ENCODE results near the gene SLC2A5.
"Not testable (repeated sequence)": the region's sequence is repeated elsewhere in the genome, so short reads cannot be mapped to it uniquely, and the experiment has no call there.

Gene SLC2A5

DNA sequence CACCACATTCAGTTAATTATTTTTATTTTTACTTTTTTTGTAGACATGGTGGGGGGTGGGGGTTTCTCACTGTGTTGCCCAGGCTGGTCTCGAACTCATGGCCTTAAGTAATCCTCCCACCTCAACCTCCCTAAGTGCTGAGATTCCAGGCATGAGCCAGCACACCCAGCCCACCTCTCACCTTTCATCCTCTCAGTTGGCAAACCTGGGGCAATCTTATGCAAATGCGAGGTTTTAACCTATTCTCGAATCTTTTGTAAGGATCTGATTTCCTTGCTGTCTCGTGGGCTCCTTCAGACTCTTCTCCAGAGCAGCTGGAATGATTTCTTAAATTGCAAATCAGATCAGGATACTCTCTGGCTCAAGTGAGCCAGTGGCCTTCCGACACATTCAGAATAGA is 36.1 kb downstream of the SLC2A5 start:
- no peak for DNase-seq (ENCODE audit: low read depth, low spot score)

GRCh38 chr1:9031484-9032259 is 37.8 kb downstream of the SLC2A5 start:
- no peak for DNase-seq (ENCODE audit: low read depth, low spot score)

- not testable (repeated sequence) for DNase-seq (ENCODE audit: low read depth, low spot score)
Observed at GRCh38 chr1:9031077-9031476, 38.4 kb downstream of the SLC2A5 start.

- no peak for DNase-seq (ENCODE audit: low read depth, low spot score)
Observed at GRCh38 chr1:9028921-9029705, 40.3 kb downstream of the SLC2A5 start.

GRCh38 chr1:9027307-9027706 is 42.1 kb downstream of the SLC2A5 start:
- no peak for DNase-seq (ENCODE audit: low read depth, low spot score)

DNA sequence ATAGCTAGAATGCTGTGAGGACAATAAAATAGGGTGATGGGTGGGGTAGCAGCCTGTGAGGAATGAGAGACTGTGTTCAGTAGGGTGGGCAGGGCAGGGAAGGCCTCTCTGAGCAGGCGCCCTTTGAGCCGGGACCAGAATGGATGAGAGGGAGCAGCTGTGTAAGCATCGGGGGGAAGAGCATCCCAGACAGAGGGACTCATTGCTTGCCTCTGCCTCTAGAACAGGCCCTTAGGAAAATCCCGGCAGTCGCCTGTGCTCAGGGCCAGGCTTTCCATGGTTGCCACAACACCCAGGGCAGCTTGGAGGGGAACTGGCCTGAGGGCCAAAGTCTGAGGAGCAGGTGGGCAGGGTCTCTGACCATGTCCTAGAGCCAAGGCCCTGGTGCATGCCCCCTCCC is 44.0 kb downstream of the SLC2A5 start:
- DNase-seq (ENCODE audit: low read depth, low spot score): no peak

DNA sequence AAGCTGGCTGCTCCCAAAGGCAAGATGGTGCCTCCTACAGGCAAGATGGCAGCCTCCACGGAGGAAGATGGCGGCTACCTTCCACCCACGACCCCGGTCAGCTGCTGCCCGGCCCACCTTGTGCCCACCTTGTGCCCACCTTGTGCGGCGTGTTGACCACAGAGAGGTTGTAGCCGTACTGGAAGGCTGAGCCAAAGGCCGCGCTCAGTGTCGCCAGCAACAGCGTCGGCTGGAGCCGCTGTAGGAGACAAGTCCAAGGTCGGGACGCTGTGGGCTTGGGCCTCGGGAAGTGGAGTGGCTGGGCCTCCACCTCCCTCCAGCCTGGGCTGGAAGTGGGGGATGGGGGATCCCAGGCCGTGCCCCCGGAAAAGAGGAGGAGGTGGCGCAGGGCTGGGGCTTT is 44.6 kb downstream of the SLC2A5 start:
- DNase-seq (ENCODE audit: low read depth, low spot score): no peak

- DNase-seq (ENCODE audit: low read depth, low spot score): no peak
Observed at GRCh38 chr1:9022773-9023172, 46.7 kb downstream of the SLC2A5 start.

GRCh38 chr1:9022026-9022738 is 47.3 kb downstream of the SLC2A5 start:
- not testable (repeated sequence) for DNase-seq (ENCODE audit: low read depth, low spot score)

GRCh38 chr1:9020305-9020704 is 49.1 kb downstream of the SLC2A5 start:
- DNase-seq (ENCODE audit: low read depth, low spot score): no peak

GRCh38 chr1:9019896-9020295 is 49.5 kb downstream of the SLC2A5 start:
- DNase-seq (ENCODE audit: low read depth, low spot score): no peak

DNA sequence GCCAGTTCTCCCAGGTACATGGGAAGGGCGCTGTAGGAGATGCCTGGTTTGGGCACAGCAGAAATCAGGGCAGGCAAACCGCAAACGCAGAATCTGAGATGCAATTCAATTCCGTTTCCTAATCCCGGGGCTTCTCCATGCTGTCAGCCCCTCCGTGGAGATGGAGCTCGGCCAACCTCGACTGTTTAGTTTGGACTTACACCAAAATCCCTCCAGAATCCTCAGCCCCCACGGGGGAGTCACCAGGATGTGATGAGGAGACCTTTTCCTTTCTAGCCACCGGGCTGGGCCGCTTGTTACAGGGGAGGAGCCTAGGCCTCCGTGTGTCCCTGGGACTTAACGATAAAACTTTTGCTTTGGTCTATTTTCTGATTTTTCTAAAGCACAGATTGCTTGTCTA is 51.1 kb downstream of the SLC2A5 start:
- no peak for DNase-seq (ENCODE audit: low read depth, low spot score)

DNA sequence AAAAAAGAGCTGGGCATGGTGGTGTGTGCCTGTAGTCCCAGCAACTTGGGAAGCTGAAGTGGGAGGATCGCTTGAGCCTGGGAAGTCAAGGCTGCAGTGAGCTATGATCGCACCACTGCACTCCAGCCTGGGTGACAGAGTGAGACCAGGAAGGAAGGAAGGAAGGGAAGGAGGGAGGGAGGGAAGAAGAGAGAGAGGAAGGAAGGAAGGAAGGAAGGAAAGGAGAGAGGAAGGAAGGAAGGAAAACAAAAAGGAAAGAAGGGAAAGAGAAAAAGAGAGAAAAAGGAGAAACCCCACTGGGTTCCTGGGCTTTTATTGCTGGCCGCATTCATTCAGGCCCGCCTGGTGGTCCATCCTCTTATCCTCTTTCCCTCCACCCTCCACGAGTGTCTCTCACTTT is 53.0 kb downstream of the SLC2A5 start:
- DNase-seq (ENCODE audit: low read depth, low spot score): no peak

DNA sequence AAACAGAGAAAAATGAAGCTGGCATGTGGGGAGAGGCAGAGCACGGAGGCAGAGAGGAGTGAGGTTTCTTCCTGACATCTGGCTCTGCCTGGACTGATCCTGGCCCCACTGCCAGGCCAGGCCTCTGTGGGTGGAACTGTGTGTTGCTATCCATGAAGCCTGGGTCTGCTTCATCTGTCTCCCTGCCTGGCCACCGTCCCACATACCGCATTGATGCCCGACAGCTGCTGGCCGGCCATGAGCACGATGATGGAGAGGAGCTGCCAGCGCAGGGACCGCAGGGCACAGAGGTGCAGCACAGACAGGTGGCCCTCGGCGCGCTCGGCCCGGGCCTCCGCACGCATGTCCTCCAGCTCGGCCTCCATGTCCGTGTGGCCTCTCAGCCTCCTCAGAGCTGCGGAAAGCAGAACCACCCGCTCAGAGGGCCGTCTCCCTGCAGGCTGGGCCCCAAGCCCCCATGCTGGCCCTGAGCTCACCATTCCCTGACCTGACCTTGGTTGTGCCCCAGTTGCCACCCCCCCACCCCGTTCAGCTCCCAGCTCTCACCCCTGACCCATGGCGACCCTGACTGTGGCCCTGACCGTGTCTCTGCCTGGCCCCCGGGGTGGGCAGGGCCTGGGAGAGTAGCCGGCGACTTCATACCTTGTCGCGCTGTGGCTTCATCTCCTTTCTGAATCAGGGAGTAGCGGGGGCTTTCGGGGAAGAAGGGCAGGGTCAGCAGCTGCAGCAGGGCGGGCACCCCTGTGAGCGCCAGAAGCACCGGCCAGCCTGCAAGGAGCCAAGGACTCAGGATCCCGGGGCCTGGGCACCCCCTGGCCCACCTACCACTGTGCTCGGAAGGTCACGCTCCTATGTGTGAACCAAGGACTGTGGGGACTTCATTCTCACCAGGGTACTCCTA is 54.7 kb downstream of the SLC2A5 start:
- DNase-seq (ENCODE audit: low read depth, low spot score): no peak

DNA sequence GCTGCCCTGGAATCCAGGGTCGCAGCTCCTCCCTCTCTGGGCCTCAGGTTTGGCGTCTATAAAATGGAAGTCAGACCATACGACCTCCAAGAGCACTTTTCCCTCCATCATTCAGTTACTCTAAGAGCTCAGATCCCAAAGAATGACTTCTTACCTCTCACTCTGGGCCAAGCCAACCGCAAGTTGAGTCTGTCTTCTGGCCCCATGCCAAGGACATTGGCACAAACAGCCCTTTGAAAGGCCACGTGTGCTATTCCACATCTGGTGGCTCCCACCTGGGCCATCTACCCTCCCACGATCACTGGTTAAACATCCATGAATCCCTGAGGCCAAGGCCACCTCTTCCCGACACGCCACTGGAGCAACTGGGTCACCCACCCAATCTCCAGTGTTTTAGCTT is 55.6 kb downstream of the SLC2A5 start:
- no peak for DNase-seq (ENCODE audit: low read depth, low spot score)

DNA sequence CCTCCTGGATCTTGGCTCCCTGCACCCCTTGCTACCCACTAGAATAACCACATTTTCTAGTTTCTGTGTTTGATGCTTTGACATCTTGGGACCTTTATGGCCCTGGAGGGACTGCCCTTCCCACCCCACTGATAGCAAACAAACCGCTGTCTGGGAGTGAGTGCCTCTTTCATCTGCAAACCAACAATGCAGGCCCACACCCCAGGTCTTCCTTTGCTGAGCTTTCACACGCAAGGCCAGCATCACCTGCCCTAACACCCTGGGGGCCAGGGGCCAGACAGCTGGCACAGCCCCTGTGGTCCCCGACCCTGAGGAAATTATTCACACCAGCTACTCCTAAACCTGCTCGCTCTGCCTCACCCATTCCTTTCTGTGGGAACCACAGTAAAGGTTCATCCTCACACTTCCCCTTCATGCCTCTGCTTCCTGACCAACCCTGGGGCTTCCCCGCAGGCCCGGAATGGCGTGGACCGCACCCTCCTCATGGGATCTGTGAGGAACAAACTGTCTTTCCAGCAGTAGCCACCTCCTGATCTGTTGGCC is 58.6 kb downstream of the SLC2A5 start:
- DNase-seq (ENCODE audit: low read depth, low spot score): no peak

DNA sequence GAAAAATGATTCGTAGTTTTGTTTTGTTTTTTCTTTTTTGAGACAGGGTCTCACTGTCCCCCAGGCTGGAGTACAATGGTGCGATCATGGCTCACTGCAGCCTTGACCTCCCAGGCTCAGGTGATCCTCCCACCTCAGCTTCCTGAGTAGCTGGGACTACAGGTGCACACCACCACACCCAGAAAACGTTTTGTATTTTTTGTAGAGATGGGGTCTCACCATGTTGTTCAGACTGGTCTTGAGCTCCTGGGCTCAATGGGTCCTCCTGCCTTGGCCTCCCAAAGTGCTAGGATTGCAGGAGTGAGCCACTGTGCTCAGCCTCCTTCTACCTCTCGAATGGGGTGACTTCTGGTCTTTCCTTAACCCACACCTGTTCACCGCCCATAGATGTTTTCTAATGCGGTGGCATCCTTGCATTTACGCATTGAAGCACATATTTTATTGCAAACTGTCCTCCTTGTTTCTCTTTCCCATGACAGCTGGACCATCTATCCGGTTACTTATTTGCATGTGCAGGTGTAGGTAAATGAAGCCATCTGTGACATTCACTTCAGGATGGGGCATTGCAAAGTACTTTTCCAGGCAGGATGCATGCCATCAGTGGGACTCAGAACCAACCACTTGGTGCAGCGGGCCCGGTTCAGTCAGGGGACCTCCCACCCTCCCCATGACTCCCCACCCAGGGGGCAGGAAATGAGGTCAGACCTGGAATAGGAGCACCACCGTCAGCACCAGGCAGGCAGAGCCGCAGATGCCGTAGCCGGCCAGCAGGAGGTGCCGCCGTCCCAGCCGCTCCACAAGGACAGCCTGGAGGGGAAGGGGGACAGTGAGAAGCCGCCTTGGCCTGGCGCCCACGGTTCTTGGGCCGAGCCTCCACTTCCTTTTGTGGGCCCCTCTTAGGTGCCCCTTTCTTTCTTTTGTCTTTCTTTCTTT is 59.7 kb downstream of the SLC2A5 start:
- DNase-seq (ENCODE audit: low read depth, low spot score): no peak

- no peak for DNase-seq (ENCODE audit: low read depth, low spot score)
Observed at GRCh38 chr1:9008236-9008635, 61.2 kb downstream of the SLC2A5 start.

GRCh38 chr1:9006956-9007615 is 62.3 kb downstream of the SLC2A5 start:
- no peak for DNase-seq (ENCODE audit: low read depth, low spot score)

GRCh38 chr1:9005395-9005708 is 64.1 kb downstream of the SLC2A5 start:
- no peak for DNase-seq (ENCODE audit: low read depth, low spot score)

Data from activated CD4-positive, CD25-positive, alpha-beta regulatory T cell treated with anti-CD3 and anti-CD28 coated beads, Interleukin-2, amount 50 U/mL, for 16 hours (primary cell).